ENCODE measurements around the gene SVIL.

DNA sequence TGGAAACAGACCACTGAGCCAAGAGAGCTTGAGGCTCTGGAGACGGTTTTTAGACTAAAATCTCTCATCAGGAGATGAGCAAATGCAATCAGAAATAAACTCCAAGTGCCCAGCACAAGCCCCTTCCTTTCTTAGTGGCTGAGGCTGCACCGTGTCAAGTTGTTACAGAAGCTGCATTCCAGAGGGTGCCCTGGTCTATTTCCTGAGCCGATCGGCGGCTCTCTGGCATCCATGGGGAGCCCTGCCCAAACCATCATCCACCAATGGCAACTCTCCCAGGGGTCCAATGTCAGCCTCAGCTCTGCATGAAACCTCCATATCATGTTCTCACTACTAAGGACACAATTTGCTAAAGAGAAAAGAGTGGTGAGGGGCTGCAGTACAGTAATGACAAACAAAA, 89.6 kb downstream of the SVIL start:
- TF ChIP-seq, protein P1, sequence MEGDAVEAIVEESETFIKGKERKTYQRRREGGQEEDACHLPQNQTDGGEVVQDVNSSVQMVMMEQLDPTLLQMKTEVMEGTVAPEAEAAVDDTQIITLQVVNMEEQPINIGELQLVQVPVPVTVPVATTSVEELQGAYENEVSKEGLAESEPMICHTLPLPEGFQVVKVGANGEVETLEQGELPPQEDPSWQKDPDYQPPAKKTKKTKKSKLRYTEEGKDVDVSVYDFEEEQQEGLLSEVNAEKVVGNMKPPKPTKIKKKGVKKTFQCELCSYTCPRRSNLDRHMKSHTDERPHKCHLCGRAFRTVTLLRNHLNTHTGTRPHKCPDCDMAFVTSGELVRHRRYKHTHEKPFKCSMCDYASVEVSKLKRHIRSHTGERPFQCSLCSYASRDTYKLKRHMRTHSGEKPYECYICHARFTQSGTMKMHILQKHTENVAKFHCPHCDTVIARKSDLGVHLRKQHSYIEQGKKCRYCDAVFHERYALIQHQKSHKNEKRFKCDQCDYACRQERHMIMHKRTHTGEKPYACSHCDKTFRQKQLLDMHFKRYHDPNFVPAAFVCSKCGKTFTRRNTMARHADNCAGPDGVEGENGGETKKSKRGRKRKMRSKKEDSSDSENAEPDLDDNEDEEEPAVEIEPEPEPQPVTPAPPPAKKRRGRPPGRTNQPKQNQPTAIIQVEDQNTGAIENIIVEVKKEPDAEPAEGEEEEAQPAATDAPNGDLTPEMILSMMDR (IDR thresholded peaks at IDR 0.05) = no peak
- no peak for TF ChIP-seq POLR2A (IDR thresholded peaks at IDR 0.05)

Data from Peyer's patch (tissue), 4 donors.